BJ (cell line): Measurements from ENCODE around the gene HLX. TPM values are rescaled to one million over a fixed set of nuclear protein-coding genes. Genes with fewer than 3 reads are reported as not detected.

Experiments used
- CTCF ChIA-PET: fragments of 350-600 bp; formaldehyde crosslinking; extraction: SDS; loops from one replicate; lab custom pipeline; 2021; ENCODE audit warnings: antibody characterized with exemption, inconsistent platforms; lab: Yijun Ruan, JAX
- POLR2A ChIA-PET: fragments of 300-600 bp; sonication (Branson Sonifier 250); formaldehyde crosslinking; extraction: SDS; loops from one replicate; lab custom pipeline; 2021; ENCODE audit warnings: antibody characterized with exemption; lab: Charles Lee
- DNase-seq: peaks from one replicate; pipeline ENCODE4 v3.0.0-alpha.2; 2011; ENCODE audit warnings: low read depth
- H3K27me3 ChIP-seq: 2 replicates; pipeline ENCODE4 v1.6.0; 2011; ENCODE audit warnings: low read length; ENCODE audit not compliant: control insufficient read depth, insufficient read depth
- H3K36me3 ChIP-seq: 2 replicates; pipeline ENCODE4 v1.5.1; 2011; ENCODE audit warnings: low read length; ENCODE audit not compliant: control insufficient read depth, insufficient read depth
- H3K4me3 ChIP-seq: 2 replicates; pipeline ENCODE4 v1.5.1; 2011; ENCODE audit warnings: low read depth, mild to moderate bottlenecking, control low read depth, low read length
- CTCF ChIP-seq: IDR thresholded peaks from 2 replicates; pipeline ENCODE4 v1.5.1; 2011; ENCODE audit warnings: low read depth, mild to moderate bottlenecking, control low read depth, inconsistent platforms, low read length, moderate library complexity; ENCODE audit not compliant: insufficient read depth
- polyA plus RNA-seq: library from polyadenylated mRNA; depleted of rRNA; stranded (reverse); fragments of >200 nt; gene quantifications from 2 replicates; pipeline ENCODE4 v1.2.3, GENCODE V29; 2011; rRNA removed

The HLX gene
- polyA plus RNA-seq, 1 experiment, result 4.2 TPM

GRCh38 chr1:220926146-220926545 lies 46.9 kb downstream of the HLX start:
- no peaks in the 10 kb centered on the region for H3K27me3 ChIP-seq
- POLR2A ChIA-PET, result no interaction called here
- peak; percentile 71 for DNase-seq
- no peaks in the 10 kb centered on the region for H3K36me3 ChIP-seq
- H3K4me3 ChIP-seq, result no peak overlapping the region
- TF ChIP-seq CTCF, result no peak
- CTCF ChIA-PET, result interaction anchor here (1.6 to 4.0 kb wide), 2 partner anchors 12 to 277 kb away, joined by 4 to 15 read pairs; no protein-coding TSS in a partner anchor

- TF ChIP-seq CTCF, result no peak
- CTCF ChIA-PET, result interaction anchor here (1.6 to 4.0 kb wide), 3 partner anchors 11 to 276 kb away, joined by 4 to 15 read pairs (median 7); no protein-coding TSS in a partner anchor
- Histone ChIP-seq H3K4me3 (no peak overlapping the region), H3K27me3 (no peaks in the 10 kb centered on the region), H3K36me3 (no peaks in the 10 kb centered on the region)
- POLR2A ChIA-PET, result no interaction called here
- no peak for DNase-seq
These were observed 48.2 kb downstream of the HLX start for GRCh38 chr1:220927442-220927841.

GRCh38 chr1:220928320-220928719 lies 49.1 kb downstream of the HLX start:
- ChIA-PET CTCF (interaction anchor here (1.0 to 4.0 kb wide), 3 partner anchors 10 to 83 kb away, joined by 3 to 15 read pairs (median 7); no protein-coding TSS in a partner anchor), POLR2A (no interaction called here)
- Histone ChIP-seq H3K4me3 (no peak overlapping the region), H3K27me3 (no peaks in the 10 kb centered on the region), H3K36me3 (no peaks in the 10 kb centered on the region)
- no peak for TF ChIP-seq CTCF
- DNase-seq, result no peak

- TF ChIP-seq CTCF, result no peak
- ChIA-PET CTCF (interaction anchor here (1.0 to 4.0 kb wide), 5 partner anchors 10 to 275 kb away, joined by 3 to 15 read pairs (median 5); no protein-coding TSS in a partner anchor), POLR2A (no interaction called here)
- H3K4me3 ChIP-seq, result no peak overlapping the region
- DNase-seq, result no peak
- no peaks in the 10 kb centered on the region for H3K36me3 ChIP-seq
- no peaks in the 10 kb centered on the region for H3K27me3 ChIP-seq
These were observed 49.6 kb downstream of the HLX start for GRCh38 chr1:220928725-220929300.

GRCh38 chr1:220929304-220929703 lies 50.1 kb downstream of the HLX start:
- TF ChIP-seq CTCF, result no peak
- ChIA-PET CTCF (interaction anchor here (1.0 to 4.0 kb wide), 4 partner anchors 9 to 275 kb away, joined by 3 to 15 read pairs (median 5); no protein-coding TSS in a partner anchor), POLR2A (no interaction called here)
- Histone ChIP-seq H3K36me3 (no peaks in the 10 kb centered on the region), H3K27me3 (no peaks in the 10 kb centered on the region), H3K4me3 (no peak overlapping the region)
- DNase-seq, result no peak

Other genes starting within 250 kb of the HLX start
- gene C1orf115, start 189.1 kb upstream of the HLX start, polyA plus RNA-seq, result 3.8 and 3.9 TPM in 2 replicates
- 5.7 and 6.1 TPM in 2 replicates for gene MTARC2, start 131.1 kb upstream of the HLX start, polyA plus RNA-seq
- gene MTARC1, start 92.5 kb upstream of the HLX start, polyA plus RNA-seq, result 0.72 and 1.0 TPM in 2 replicates